SK-MEL-5 (cell line): ENCODE results near the gene WDR90. TPM values are rescaled to one million over a fixed set of nuclear protein-coding genes. Genes with fewer than 3 reads are reported as not detected.

Source experiments
- DNase-seq: peaks from one replicate; pipeline ENCODE4 v3.0.0-alpha.2; 2016; ENCODE audit warnings: low read depth, low spot score
- in situ Hi-C: cut with HindIII; loops from 2 replicates; pipeline ENCODE4 v1.10.0; 2016; ENCODE audit warnings: low sequenced_read_pairs, high pct_unique_total_duplicates, low pct_unique_long_range_greater_than_20kb
- total RNA-seq: library from RNA; depleted of rRNA; stranded (reverse); fragments of >200 nt; shearing (Covaris generic); gene quantifications from 2 replicates; pipeline ENCODE4 v1.2.3, GENCODE V29; 2014

WDR90 gene
- total RNA-seq, 1 experiment from 2014 or later = 10.3 TPM

GRCh38 chr16:678209-678857, 29.2 kb downstream of the WDR90 start:
- in situ Hi-C loops = no loop called here

GRCh38 chr16:678858-679813, 30.0 kb downstream of the WDR90 start:
- DNase-seq = peak; percentile 73
- in situ Hi-C loops = no loop called here

More at GRCh38 chr16:678209-678857, 29.2 kb downstream of the WDR90 start:
- DNase-seq = no peak

- DNase-seq = peak; percentile 80
- in situ Hi-C loops = no loop called here
These were observed 30.9 kb downstream of the WDR90 start, which contains the start of gene STUB1 for GRCh38 chr16:679814-680624. STUB1 (plus strand) TSS chr16:680410; CDS start chr16:680526, 116 bp downstream.

GRCh38 chr16:680625-680945, 31.4 kb downstream of the WDR90 start:
- in situ Hi-C loops = no loop called here
- no peak for DNase-seq

- in situ Hi-C loops = no loop called here
- DNase-seq = no peak
These were observed 32.0 kb downstream of the WDR90 start for GRCh38 chr16:680967-681745.

- in situ Hi-C loops = no loop called here
- DNase-seq = no peak
These were observed 32.7 kb downstream of the WDR90 start for GRCh38 chr16:681746-682427.

GRCh38 chr16:682493-683395, 33.6 kb downstream of the WDR90 start:
- DNase-seq = no peak
- in situ Hi-C loops = no loop called here

GRCh38 chr16:683396-684070, 34.4 kb downstream of the WDR90 start:
- in situ Hi-C loops = no loop called here
- DNase-seq = no peak

- peak; percentile 93 for DNase-seq
- in situ Hi-C loops = no loop called here
These were observed 35.1 kb downstream of the WDR90 start, which contains the start of gene JMJD8 for GRCh38 chr16:684071-684794. JMJD8 (minus strand) TSS chr16:684334; CDS start chr16:684319, 15 bp downstream.

GRCh38 chr16:684961-685696, 36.0 kb downstream of the WDR90 start:
- no peak for DNase-seq
- in situ Hi-C loops = no loop called here

- in situ Hi-C loops = no loop called here
- peak; percentile 61 for DNase-seq
These were observed 36.8 kb downstream of the WDR90 start for GRCh38 chr16:685967-686366.

- DNase-seq = no peak
These were observed 37.5 kb downstream of the WDR90 start for GRCh38 chr16:686459-687260.

GRCh38 chr16:687499-687898, 38.3 kb downstream of the WDR90 start:
- DNase-seq = no peak
- in situ Hi-C loops = no loop called here

More at GRCh38 chr16:686459-687260, 37.5 kb downstream of the WDR90 start:
- in situ Hi-C loops = no loop called here
